ENCODE results near the gene CAMK1D.

- TF ChIP-seq CTCF (IDR thresholded peaks at IDR 0.05; ENCODE audit: low read depth, low read length, poor library complexity, severe bottlenecking) = no peak
- no peak for TF ChIP-seq EZH2phosphoT487 (IDR thresholded peaks at IDR 0.05; ENCODE audit: borderline replicate concordance, low read length)
Observed at GRCh38 chr10:12675186-12675585, 325.8 kb downstream of the CAMK1D start.

All from DOHH2 (cell line).